Cortex of kidney (tissue), 1 donor: ENCODE results near the gene TEX12.
"Not testable (repeated sequence)": the region's sequence is repeated elsewhere in the genome, so short reads cannot be mapped to it uniquely, and the experiment has no call there.

Experiments
- DNase-seq: peaks from one replicate; lab custom pipeline; 2025; lab: John Stamatoyannopoulos, UW

Gene TEX12

DNA sequence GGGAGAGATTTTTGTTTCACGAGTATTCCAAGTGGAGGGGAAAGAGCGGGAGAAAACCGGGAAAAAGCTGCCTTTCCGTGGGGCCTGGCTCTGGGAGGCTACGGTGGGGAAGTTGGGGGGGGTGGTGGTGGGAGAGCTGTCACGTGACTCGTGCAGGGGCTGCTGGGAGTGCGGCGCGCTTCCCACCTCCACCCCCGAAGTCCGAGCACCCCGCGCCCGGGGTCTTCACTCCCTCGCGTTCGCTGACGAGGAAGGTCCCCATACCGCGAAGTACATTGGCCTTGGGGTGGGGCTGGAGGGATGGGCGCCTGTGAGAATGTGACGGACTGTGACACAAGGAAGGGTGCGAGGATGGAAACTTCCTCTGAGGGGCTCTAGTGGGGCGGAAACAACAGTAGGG, at the start of gene TEX12:
TEX12 (plus strand) TSS at position 228 of the 400 bp plus-strand sequence. CDS start 1,897 bp downstream, outside the sequence.
- no peak for DNase-seq

DNA sequence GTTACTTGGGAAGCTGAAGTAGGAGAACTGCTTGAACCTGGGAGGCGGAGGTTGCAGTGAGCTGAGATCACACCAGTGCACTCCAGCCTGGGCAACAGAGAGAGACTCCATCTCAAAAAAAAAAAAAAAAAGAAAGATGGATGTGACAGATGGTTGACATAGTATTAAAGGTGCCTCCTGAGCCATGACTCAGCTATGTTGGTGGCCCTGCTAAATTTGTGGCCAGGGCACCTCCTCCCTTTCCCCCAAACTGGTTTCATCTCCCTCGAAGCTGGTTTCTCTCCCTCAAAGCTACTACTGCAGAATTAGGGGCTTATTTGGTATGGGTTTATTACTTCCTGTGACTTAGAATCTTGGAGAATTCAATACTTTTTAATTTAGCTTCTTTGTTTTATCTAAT, 49.0 kb upstream of the TEX12 start:
- DNase-seq: no peak

DNA sequence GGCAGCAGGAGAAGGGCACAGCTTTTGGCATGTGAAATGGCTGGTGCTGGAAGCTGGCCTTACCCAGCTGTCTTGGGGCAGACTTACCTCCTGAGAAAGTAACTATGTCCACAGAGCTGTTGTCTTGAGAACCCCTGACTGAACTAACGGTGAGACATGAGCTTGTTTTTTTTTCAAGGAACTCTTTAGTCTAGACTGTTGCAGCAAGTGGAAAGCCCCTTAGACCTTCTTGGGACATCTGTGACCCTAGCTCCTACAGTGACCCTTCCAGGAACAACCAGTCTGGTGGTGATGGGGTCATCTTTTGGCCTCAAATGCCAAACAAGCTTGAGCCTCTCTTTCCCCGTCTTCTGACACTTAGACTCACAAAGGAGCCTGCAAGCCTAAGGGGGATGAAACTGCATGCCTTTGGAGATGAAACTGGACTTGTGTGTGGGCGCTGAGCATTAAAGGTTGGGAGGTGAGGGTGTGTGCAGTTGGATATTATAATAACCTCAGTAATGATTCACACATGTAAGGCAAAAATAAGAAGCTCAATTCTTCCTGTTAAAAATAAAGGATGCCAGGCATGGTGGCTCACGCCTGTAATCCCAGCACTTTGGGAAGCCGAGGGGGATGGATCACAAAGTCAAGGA, 45.1 kb upstream of the TEX12 start:
- DNase-seq: no peak

DNA sequence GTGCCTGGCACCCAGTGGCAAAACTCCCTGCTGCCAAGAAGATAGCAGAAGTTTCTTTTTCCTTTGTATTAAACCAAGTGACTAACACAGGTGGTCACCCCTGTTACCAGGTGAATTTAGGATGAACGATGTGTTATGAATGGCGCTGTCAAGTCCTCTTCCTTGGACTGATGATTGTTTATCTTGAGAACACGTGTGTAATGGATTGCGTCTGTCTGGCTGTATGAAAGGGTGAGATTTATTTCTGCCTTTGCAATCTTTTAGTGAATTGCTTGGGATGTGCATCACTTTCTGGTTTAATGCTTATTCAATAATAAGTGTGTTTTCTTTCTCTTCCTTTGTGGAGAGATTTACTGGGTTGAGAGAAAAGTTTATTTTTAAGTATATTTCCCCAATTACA, 44.0 kb upstream of the TEX12 start:
- no peak for DNase-seq

- DNase-seq: no peak
Measured at GRCh38 chr11:112127056-112127455, 40.1 kb upstream of the TEX12 start.

- DNase-seq: no peak
Measured at GRCh38 chr11:112128483-112129121, 38.6 kb upstream of the TEX12 start.

- DNase-seq: no peak
Measured at GRCh38 chr11:112129656-112130055, 37.5 kb upstream of the TEX12 start.

GRCh38 chr11:112132737-112133136, 34.4 kb upstream of the TEX12 start:
- DNase-seq: no peak

GRCh38 chr11:112134473-112134872, 32.7 kb upstream of the TEX12 start:
- no peak for DNase-seq

DNA sequence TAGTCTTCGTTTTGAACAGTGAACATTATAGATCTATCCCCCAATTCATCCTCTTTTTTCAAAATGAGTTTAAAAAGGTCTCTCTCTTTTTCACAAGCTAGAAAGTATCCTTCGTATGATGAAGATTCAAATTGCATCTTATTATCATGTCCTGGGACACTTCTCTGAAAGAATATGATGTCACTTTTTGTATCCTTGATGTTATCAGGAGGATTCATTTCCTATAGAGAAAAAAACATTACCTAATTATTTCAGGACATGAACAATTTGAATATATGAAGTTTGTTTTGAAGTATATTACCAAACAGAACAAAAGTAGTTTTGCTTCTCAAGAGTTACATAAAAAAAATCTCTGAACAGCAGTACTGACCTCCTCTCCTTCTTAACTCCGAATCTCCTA, 23.6 kb upstream of the TEX12 start:
- DNase-seq: no peak

DNA sequence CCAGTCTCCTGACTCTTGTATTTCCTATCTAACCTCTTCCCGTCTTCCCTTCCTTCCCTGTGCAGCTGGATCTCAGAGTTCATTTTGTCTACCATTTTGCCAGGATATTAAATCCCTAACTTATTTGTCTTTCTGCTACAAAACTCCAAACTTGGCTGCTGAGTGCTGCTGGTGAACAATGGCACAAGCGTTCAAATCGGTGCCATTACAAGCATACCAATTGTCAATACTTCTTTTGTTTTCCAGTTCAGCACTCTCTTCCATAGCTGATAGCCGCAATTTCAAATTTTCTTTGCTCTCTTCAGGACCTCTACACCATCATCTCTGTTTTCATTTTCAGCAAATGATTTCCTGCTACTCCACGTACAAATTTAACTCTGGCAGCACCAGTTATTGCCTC, 16.7 kb upstream of the TEX12 start:
- DNase-seq: no peak

GRCh38 chr11:112156153-112156955, 10.8 kb upstream of the TEX12 start:
- DNase-seq: no peak

DNA sequence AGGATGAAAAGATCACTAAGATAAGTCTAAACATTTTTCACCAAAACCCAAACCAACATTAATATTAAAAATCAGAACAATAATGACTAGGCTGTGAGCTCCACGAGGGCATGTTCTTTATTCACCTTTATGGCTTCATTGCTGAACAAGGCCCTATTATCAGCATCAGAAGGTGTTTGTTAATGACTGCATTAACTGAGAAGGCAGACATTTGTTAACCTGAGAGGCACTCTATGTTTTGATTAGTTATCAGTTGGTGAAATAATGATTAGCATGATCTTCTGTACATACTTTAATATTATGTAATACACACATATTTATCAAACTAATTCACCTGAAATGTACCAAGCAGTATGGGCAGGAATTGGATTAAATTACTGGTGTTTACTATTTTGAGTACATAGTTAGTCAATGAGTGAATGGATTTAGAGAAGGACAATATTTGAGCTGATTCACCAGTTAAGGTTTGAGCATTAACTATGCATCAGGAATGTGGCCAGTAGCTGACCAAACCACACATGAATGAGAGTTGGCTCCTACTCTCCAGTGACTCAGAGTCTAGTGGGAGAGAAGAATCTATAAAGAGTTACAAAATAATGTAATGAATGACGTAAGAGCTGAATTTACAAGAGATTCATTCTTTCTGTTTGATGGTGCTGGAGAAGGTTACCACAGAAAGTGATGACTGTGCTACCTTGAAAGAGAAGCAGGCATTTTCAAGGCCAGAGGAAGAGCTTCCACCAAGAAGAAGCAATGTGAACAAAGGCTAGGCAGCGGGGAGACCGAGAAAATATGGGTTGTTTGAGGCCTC, 10.0 kb upstream of the TEX12 start:
- no peak for DNase-seq

DNA sequence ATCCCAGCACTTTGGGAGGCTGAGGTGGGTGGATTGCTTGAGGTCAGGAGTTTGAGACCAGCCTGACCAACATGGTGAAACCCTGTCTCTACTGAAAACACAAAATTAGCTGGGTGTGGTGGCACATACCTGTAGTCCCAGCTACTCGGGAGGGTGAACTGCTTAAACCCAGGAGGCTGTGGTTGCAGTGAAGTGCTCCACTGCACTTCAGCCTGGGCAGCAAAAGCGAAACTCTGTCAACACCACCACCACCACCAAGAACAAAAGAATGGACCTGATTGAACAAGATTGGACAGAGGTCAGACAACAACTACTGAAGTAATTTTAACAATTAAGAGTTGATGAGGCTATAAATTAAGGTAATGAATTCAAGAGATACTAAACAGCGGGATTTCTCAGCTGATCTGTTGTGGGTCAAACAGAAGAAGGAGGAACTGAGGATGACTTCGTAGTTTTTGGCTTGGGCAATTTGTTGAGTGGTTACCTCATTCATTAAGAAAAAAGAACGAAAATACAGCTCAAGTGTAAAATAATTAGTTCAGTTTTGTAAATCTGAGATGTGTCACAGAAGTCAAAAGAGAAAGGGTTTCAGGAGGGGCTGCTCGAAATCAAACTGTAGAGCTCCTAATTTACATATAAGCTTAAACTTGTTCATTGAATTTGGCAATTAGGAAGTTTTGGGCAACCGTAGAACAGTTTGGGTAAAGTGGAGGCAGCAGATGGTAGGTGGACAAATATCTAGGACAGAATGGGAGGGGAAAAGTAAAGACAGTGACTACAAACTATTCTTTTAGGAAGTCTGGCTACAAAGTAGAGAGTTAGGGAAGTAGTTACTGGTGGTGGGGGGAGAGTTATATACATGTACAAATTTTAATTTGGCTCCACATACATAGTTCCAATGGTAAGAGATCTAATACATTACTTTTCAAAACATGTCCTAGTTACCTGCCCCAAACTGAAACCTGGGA, 7.8 kb upstream of the TEX12 start:
- DNase-seq: no peak

GRCh38 chr11:112160091-112160848, 6.9 kb upstream of the TEX12 start:
- DNase-seq: no peak

DNA sequence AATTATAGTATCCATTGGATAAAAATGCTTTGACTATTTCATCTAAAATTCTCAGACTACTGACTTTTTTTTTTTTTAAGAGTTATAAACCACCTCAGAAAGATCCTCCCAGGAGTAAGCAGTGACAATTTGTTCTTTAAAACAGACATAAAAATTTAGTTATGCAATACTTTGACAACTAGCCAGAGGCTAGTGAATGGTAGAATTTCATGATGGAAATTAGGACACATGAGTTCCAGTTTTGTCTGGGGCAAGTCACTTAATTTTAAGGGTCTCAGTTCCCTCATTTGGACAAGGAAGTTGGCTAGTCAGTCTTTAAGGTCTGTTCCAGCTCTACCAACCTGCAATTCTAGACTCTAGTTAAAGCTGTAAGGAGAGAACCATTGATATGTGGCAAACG, 6.2 kb upstream of the TEX12 start:
- DNase-seq: no peak

GRCh38 chr11:112162200-112162599, 5.0 kb upstream of the TEX12 start:
- DNase-seq: not testable (repeated sequence)

GRCh38 chr11:112162761-112163546, 4.2 kb upstream of the TEX12 start:
- no peak for DNase-seq

GRCh38 chr11:112163875-112164685, 3.1 kb upstream of the TEX12 start, which contains the start of gene IL18:
Gene IL18, minus strand, starts transcription at chr11:112164094. Its CDS starts 9,041 bp downstream, at chr11:112155053.
- DNase-seq: no peak
